HG03558 (cell line): ENCODE results near the gene MXD3.
"Not testable (repeated sequence)": the region's sequence is repeated elsewhere in the genome, so short reads cannot be mapped to it uniquely, and the experiment has no call there.

Experiments
- ATAC-seq: cut with Tn5 transposase; IDR thresholded peaks from one replicate; pipeline ENCODE4 v1.9.1; 2021; ENCODE audit warnings: moderate number of reproducible peaks; ENCODE audit not compliant: unreplicated experiment; ENCODE audit errors: extremely low read depth

The MXD3 gene

GRCh38 chr5:177306674-177307543 is 4.8 kb downstream of the MXD3 start:
- ATAC-seq, result no peak

GRCh38 chr5:177306103-177306640 is 5.5 kb downstream of the MXD3 start:
- ATAC-seq, result not testable (repeated sequence)

- no peak for ATAC-seq
Observed at GRCh38 chr5:177304392-177305119, 7.1 kb downstream of the MXD3 start.

GRCh38 chr5:177303925-177304391 is 7.7 kb downstream of the MXD3 start:
- ATAC-seq, result no peak

- no peak for ATAC-seq
Observed at GRCh38 chr5:177303121-177303924, 8.4 kb downstream of the MXD3 start, which contains the start of the genes PRELID1 and RAB24. PRELID1 (plus strand) TSS chr5:177303799; CDS start chr5:177303986, 187 bp downstream. RAB24 (minus strand) TSS chr5:177303719; CDS start chr5:177303288, 431 bp downstream.

GRCh38 chr5:177302354-177303110 is 9.2 kb downstream of the MXD3 start:
- no peak for ATAC-seq

- ATAC-seq, result no peak
Observed at GRCh38 chr5:177301503-177302165, 10.1 kb downstream of the MXD3 start.

GRCh38 chr5:177300951-177301350 is 10.7 kb downstream of the MXD3 start:
- no peak for ATAC-seq

GRCh38 chr5:177300236-177300880 is 11.3 kb downstream of the MXD3 start:
- no peak for ATAC-seq

GRCh38 chr5:177299697-177300096 is 12.0 kb downstream of the MXD3 start:
- no peak for ATAC-seq

GRCh38 chr5:177297922-177298321 is 13.8 kb downstream of the MXD3 start:
- no peak for ATAC-seq

- ATAC-seq, result no peak
Observed at GRCh38 chr5:177296581-177296980, 15.1 kb downstream of the MXD3 start.

- ATAC-seq, result no peak
Observed at GRCh38 chr5:177295924-177296323, 15.8 kb downstream of the MXD3 start.

GRCh38 chr5:177294632-177295031 is 17.1 kb downstream of the MXD3 start:
- ATAC-seq, result no peak

- ATAC-seq, result no peak
Observed at GRCh38 chr5:177293819-177294581, 17.7 kb downstream of the MXD3 start.

- no peak for ATAC-seq
Observed at GRCh38 chr5:177291735-177292134, 20.0 kb downstream of the MXD3 start.

- ATAC-seq, result no peak
Observed at GRCh38 chr5:177290816-177291596, 20.7 kb downstream of the MXD3 start.
